ENCODE data around the gene SDK1.

The SDK1 gene

DNA sequence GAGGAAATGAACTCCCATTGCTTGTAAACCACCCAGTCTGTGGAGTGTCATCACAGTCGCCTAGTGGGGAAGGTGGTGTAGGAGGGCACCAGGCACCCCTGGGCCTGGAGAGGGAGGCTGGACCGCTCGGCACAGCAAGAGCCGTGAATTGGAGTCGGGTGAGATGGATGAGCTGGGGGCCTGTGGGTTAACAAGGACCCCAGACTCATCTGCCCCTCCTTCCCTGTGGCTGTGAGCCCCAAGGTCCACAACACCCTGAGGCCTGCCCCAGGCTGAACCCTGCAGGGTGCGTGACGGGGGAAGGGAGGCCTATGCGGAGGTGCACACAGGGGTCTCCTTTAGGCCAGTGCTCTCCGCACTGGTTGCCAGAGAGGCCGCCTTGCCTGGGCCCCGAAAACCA, 799.6 kb downstream of the SDK1 start:
- no peak overlapping the region for H3K4me3 ChIP-seq (ENCODE audit: control insufficient read depth, low read depth, low read length)
- TF ChIP-seq, protein P1, sequence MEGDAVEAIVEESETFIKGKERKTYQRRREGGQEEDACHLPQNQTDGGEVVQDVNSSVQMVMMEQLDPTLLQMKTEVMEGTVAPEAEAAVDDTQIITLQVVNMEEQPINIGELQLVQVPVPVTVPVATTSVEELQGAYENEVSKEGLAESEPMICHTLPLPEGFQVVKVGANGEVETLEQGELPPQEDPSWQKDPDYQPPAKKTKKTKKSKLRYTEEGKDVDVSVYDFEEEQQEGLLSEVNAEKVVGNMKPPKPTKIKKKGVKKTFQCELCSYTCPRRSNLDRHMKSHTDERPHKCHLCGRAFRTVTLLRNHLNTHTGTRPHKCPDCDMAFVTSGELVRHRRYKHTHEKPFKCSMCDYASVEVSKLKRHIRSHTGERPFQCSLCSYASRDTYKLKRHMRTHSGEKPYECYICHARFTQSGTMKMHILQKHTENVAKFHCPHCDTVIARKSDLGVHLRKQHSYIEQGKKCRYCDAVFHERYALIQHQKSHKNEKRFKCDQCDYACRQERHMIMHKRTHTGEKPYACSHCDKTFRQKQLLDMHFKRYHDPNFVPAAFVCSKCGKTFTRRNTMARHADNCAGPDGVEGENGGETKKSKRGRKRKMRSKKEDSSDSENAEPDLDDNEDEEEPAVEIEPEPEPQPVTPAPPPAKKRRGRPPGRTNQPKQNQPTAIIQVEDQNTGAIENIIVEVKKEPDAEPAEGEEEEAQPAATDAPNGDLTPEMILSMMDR (conservative IDR thresholded peaks at IDR 0.05; ENCODE audit: control insufficient read depth, insufficient read depth, low read depth, low read length), result no peak
- no peak for DNase-seq (ENCODE audit: low read depth)

GRCh38 chr7:4102231-4102841, 801.3 kb downstream of the SDK1 start:
- no peak overlapping the region for H3K4me3 ChIP-seq (ENCODE audit: control insufficient read depth, low read depth, low read length)
- DNase-seq (ENCODE audit: low read depth), result no peak
- TF ChIP-seq, protein P1 (conservative IDR thresholded peaks at IDR 0.05; ENCODE audit: control insufficient read depth, insufficient read depth, low read depth, low read length), result no peak

DNA sequence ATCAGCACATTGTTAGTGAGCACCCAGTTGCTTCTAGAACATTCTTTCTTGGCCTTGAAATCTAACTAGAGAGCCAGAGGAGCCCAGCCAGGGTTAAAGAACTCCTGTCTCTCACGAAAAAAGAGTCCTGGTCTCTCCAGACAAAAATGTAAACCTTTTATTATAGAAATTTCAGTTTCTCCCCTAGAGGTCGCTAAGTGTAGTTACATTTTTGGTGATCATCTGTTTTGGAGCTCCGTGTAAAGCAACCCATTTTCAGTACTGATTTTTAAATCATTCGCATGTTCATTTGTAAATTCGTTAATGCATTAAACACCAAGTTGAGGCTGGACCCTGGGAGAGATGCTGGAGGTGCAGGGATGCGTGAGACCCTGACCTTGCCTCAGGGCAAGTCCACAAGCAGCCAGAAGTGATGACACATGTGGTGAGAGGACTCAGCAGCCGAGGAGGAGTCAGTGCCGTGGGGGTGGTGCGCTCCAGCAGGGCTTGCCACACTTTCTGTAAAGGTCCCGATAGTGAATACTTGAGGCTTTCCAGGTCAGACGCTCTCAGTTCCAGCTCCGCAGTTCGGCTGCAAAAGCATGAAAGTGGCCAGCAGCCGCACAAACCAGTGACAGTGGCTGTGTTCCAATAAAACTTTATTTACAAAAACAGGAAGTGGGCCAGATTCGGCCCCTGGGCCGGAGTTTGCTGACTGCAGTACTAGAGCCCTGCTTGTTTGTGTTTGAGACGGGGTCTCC, 802.5 kb downstream of the SDK1 start:
- DNase-seq (ENCODE audit: low read depth), result no peak
- TF ChIP-seq, protein P1 (conservative IDR thresholded peaks at IDR 0.05; ENCODE audit: control insufficient read depth, insufficient read depth, low read depth, low read length), result no peak
- H3K4me3 ChIP-seq (ENCODE audit: control insufficient read depth, low read depth, low read length), result no peak overlapping the region

GRCh38 chr7:4107839-4108238, 806.8 kb downstream of the SDK1 start:
- no peak for DNase-seq (ENCODE audit: low read depth)
- TF ChIP-seq, protein P1 (conservative IDR thresholded peaks at IDR 0.05; ENCODE audit: control insufficient read depth, insufficient read depth, low read depth, low read length), result no peak
- no peak overlapping the region for H3K4me3 ChIP-seq (ENCODE audit: control insufficient read depth, low read depth, low read length)

GRCh38 chr7:4108951-4109350, 807.9 kb downstream of the SDK1 start:
- H3K4me3 ChIP-seq (ENCODE audit: control insufficient read depth, low read depth, low read length), result no peak overlapping the region
- TF ChIP-seq, protein P1 (conservative IDR thresholded peaks at IDR 0.05; ENCODE audit: control insufficient read depth, insufficient read depth, low read depth, low read length), result no peak
- no peak for DNase-seq (ENCODE audit: low read depth)

GRCh38 chr7:4109481-4110110, 808.5 kb downstream of the SDK1 start:
- H3K4me3 ChIP-seq (ENCODE audit: control insufficient read depth, low read depth, low read length), result no peak overlapping the region
- TF ChIP-seq, protein P1 (conservative IDR thresholded peaks at IDR 0.05; ENCODE audit: control insufficient read depth, insufficient read depth, low read depth, low read length), result no peak
- no peak for DNase-seq (ENCODE audit: low read depth)

All from fibroblast of mammary gland (primary cell).